HG03558 (cell line): ENCODE results near the gene LYZL2.
"Not testable (repeated sequence)": the region's sequence is repeated elsewhere in the genome, so short reads cannot be mapped to it uniquely, and the experiment has no call there.

Source experiments
- ATAC-seq: cut with Tn5 transposase; IDR thresholded peaks from one replicate; pipeline ENCODE4 v1.9.1; 2021; ENCODE audit warnings: moderate number of reproducible peaks; ENCODE audit not compliant: unreplicated experiment; ENCODE audit errors: extremely low read depth

The LYZL2 gene

DNA sequence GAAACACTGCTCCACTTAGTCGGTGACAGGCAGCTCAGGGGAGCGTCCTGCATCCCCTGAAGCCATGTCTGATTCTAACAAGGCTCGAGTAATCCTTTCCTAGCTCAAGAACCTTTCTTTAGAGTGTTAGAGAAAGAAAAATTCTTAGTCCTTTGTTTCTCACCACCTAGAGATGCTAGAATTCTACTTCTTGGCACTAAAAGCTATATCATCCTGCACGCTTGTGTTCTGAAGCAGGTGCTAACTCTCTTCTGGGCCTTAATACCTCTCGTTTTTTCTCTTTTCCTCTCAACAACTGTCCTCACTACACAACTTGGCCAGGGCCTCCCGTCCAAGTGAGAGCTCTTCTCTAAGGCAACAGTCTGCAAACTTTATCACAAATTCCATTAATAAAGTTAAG lies at the start of gene LYZL2:
Gene LYZL2, minus strand, starts transcription at position 101 of the 400 bp plus-strand sequence. CDS start 2,838 bp downstream, outside the sequence.
- no peak for ATAC-seq

DNA sequence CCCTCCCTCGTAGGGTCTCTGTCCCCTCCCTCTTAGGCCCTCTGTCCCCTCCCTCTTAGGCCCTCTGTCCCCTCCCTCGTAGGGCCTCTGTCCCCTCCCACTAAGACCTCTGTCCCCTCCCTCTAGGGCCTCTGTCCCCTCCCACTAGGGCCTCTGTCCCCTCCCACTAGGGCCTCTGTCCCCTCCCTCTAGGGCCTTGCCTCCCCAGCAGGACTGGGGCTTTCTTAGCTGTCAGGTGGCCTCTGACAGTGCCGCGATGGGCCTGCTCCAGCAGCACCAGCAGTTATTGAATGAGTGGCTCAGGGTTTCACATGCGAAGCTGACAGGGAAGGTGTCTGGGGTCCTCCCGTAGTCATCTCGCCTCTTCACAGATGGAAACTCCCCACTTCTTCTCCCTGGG lies 48.1 kb upstream of the LYZL2 start:
- not testable (repeated sequence) for ATAC-seq

DNA sequence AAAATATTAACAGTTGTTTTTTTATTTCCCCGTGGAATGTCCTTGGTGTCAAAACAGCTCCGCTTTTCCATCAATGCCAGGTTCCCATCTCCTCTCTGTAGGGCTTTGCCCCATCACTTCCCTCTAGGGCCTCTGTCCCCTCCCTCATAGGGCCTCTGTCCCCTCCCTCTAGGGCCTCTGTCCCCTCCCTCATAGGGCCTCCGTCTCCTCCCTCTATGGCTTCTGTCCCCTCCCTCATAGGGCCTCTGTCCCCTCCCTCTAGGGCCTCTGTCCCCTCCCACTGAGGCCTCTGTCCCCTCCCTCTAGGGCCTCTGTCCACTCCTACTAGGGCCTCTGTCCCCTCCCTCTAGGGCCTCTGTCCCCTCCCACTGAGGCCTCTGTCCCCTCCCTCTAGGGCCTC lies 47.6 kb upstream of the LYZL2 start:
- ATAC-seq: not testable (repeated sequence)

DNA sequence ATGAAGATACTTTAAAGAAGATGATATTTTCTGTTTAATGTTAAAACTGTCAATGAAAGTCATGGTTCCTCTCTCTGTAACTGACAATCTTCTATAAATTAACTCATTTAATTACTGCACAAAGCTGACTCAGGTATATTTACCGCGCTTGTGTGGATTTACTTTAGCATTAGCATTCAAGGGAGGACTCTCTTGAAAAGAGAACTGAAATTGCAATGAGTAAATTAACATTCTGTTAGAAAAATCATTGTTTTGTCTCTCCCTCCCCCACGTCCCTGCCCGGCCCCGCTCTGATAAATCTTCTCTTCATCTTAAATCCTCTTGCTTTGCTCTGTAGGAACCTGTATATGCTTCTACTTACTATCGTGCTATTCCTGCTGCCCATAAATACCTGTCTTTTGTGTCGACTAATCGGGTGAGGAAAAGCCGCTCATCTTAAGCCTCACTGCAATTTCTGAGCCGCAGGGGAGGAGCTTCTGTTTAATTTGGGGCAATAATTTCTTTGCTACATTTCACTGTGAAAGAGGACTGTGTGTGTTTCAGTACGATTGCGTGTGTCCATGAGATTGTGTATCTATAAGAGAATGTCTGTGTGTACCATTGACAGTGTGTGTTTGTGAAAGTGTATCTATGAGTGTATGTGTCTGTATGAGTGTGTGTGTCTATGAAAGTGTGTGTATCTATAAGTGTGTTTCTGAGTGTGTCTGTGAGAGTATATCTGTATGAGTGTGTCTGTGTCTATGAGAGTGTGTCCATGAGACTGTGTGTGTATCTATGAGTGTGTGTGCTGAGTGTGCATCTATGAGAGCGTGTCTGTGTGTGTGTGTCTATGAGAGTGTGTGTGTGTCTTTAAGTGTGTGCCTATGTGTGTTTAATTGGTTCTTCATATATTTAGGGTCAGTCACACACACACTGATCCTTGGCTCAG lies 46.5 kb upstream of the LYZL2 start:
- ATAC-seq: no peak

DNA sequence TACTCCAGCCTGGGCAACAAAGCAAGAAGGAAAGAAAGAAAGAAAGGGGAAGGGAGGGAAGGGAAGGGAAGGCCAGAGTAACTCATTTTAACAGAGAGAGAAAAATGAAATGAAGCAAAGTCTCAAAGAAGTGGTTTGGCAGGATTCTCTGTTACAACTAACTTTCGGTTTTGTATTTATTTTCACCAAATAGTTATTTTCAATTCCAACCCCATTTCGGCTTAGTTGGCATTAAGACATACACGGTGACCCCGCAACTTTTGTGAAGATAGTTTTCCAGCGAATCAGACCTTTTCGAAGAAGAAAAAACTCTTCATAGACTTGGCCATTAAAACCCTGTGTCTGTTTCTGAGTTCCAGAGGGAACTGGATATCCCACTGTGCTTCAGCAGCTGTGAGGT lies 45.2 kb upstream of the LYZL2 start:
- ATAC-seq: no peak

DNA sequence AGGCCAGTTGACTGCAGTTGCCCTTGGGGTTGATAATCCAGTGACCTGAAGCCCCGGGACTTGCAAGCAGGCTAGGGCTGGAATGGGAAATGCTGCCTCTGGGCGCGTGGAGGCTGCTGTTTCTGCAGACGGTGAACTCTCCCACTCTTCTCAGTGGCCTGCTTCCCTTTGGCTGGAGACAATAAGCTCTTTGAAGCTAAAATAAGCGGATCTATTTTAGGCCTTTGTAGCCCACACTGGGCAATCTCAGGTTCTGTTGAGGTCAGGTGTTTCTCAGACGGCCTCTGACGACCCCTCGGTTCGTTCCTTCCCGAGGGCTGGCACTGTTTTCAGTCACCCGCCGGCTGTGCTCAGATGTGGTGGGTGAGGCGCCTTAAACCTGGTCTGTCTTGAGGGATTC lies 43.7 kb upstream of the LYZL2 start:
- ATAC-seq: not testable (repeated sequence)

DNA sequence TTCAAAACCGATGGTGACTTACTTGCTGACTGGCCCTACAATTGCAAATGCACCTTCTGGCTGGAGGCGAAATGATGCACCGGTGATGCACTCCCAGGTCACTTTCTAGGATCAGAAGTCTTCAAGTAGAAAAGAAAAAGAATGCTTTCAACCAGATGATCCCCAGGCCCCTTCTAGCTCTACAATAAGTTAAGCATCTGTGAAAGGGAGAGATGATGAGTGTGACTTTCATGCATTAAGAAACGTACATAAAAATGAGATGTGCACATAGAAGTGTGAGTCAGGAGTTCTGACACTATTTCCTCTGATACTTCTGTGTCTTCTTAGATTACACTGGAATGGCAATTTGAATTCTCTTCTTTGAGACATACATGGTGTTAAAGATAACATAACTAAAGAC lies 42.8 kb upstream of the LYZL2 start:
- ATAC-seq: not testable (repeated sequence)

DNA sequence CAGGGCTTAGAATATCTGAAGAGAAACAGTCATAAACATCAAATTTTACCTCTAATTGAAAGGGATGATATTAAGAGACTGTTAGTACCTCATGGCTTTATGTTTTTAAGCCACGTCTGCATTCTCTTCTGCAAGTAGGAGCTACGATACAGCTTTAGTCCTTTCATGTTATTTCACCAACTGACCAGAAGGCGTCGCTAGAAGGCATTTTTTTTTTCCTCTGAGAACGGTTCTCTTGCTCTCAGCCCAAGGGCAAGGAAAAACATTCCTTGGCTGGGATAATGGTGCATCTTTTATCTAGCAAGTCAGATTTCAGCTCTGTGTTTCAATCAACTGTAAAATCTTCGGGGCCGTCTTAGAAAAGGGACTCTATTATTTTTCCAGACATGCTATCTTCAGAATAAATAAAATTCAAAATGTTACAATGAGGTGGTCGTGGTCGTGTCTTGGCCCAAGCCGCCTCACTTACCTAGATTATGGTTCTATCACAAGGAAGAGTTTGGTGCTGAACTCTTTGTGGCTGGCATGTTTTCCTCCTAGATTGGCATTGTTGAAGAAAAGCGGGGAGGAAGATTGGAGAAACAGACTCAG lies 41.6 kb upstream of the LYZL2 start:
- no peak for ATAC-seq

DNA sequence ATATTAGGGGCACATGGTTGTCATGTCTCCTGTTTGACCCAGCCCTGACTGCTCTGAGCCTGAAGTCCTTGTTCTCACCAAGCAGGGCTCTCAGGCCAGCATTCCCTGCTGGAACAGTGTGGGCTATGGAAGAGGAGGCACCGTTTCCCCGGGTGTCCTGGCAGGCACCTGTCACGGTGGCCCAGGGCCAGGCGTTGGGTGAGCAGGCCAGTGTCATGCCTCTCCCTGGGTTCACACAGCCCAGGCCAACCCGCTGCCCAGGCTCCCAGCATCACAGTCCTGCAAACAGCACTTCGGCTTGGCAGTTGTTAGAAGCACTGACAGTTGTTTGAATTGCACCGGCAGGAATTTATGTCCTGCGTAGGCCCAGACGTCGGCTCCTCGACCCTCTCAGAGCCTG lies 38.4 kb upstream of the LYZL2 start:
- not testable (repeated sequence) for ATAC-seq

DNA sequence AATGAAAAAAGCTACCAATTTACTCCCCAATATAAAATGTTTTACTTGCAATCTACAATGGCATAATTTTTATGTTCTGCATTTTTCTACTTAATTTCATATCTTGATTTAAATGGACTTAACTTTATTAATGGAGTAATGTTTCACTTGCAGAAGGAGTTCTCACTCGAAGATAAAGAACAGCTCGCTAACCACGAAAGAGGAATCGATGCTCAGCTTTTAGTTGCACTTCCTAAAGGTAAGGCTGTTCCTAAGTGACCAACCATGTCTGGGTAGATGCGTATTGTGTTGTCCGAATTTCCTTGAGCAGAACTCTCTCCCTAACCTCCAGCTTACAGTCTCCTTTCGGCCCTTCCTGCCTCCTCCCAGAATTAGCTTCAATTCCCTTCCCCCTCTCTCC lies 33.9 kb upstream of the LYZL2 start:
- not testable (repeated sequence) for ATAC-seq

DNA sequence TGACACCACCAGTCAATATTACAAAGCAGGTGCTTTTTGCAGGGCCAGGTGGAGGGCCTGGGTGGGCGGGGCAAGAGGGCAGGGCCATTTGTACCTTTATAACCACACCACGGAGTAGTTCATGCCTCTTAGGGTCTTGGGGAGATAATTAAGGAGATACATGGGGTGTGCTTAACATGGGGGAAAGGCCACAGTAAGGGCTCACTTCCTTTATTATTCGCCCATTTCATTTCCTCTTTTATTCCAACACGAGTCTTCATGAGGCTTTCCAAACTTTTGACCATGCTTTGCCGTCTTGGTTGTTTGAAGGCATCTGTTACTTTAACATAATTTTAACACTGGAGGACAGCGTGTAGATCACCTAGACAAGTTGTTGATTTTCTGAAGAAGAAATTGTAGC lies 33.3 kb upstream of the LYZL2 start:
- ATAC-seq: no peak

DNA sequence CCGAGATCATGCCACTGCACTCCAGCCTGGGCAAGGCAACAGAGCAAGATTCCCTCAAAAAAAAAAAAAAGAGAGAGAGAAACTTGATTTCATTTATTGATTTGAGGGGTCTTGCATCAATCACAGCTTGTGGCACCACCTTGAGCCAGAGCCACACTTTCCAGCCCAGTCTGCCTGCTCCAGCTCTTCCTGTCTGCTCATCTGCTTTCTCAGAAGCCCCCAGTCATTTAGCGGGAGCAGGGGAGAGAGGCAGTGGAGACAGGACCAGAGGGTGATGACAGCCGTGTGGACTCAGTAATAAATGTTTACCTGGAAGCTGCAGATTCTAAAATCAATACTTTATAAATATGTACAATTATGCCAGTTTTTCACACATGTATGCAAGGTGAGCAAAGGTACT lies 30.8 kb upstream of the LYZL2 start:
- ATAC-seq: not testable (repeated sequence)

DNA sequence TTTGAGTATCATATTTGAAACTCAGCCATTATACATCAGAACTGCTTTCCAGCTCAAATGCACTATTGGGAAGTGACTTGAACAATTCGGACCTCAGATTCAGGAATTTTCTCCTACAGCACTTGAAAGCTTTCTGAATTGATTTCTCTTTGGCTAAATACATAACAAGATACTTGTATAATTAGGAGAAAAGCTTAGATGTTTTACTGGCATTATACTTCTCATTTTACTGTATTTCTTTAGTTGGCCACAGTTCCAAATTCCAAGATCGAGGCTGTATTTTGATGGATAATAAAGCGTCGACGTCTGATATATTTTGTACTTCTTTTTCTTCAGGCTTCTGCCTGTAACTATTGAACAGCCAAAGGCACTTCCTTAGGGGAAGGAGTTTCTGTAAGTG lies 26.7 kb upstream of the LYZL2 start:
- no peak for ATAC-seq

DNA sequence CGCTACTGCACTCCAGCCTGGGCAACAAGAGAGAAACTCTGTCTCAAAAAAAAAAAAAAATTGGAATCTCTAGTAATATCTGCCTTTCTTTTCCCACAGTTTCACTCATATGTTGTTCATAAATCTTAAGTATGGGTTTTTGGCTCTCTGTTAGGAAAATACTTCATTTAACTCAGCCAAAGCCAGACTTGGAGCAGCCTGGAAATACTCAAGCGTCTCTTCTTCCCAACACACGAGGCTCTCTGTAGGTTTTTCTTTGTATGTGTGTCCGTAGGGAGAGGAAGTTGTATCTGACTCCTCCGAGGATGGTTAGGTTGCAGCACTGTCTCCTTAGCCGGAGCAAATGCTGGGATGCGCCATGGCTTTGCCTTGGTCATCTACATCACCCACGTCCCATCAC lies 25.4 kb upstream of the LYZL2 start:
- ATAC-seq: not testable (repeated sequence)

DNA sequence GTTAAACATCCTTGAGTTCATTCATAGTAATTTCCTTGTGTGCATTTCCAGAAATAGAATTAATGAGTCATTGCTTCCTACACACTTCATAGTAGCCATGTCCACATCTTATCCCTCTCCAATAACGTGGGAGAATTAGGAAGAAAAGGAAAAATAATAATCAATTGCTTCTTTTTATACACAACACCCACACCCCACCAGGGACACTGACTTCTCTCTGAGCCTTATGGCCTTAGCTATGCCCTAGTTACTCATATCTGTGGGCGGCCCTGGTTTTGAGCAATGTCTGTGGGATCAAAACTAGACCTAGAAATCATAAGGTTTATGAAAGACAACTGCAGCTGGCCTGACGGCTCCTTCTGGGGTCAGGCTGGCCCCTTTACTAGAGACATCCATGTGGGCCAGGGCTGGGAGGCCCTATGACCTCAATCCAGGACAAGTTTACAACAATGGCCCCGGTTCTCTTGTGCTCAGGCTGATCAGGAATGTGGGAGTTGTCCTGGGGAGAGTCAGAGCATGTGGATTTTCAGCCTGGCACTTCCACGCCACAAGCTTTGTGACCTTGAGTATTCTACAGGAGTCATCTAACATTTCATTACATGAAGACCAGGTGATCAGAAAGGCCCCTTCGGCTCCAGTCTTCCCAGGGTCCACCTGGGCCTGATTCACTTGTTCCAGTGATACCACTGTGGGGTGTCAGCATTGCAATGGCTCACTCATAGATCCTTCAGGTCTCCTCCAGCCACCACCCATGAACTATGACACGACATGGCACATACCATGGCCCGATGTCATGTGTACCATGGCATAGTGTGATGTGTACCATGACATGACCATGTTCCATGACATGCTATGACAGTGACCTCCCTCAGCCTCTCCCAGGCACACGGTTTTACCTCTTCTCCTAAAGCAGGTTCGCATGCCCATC lies 22.2 kb upstream of the LYZL2 start:
- ATAC-seq: not testable (repeated sequence)

DNA sequence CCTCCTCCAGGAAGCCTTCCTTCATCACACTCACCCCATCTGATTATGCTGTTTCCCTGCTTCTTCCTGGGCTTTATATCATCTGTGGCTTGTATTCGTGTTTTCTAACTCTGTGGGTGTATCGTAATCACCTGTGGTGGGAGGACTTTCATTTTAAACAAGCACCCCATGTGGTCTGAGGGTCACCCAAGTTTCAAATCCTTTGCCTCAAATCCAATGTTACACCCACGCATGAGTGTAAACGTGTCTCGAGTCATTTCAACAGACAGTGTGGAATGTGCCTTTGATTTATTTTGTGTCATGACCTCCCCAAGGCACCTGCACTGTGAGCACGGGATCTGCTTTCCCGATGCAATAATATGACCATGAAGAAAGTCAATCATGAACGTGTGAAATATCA lies 17.5 kb upstream of the LYZL2 start:
- ATAC-seq: no peak

DNA sequence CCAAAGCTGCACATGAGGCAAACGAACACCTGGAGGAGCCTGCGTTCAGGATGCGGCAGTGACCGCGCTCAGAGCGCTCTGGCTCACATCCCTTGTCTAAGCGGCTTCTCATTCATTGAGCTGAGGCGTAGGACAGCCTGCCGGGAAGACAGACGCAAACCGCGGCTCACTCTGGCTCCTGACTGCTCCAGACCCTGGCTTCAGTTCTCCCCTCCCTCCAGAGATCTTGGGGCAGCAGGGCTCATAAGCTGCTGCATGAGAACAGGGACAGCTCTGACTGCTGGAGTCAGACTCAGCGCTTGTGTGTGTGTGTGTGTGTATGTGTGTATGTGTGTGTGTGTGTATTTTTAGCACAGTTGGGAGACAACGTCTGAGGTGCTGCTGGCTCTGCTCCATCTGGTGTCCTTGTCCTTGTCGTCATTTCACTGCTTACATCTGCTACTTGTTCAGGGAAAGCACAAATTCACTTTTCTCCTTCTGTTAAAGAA lies 15.8 kb upstream of the LYZL2 start:
- ATAC-seq: no peak

DNA sequence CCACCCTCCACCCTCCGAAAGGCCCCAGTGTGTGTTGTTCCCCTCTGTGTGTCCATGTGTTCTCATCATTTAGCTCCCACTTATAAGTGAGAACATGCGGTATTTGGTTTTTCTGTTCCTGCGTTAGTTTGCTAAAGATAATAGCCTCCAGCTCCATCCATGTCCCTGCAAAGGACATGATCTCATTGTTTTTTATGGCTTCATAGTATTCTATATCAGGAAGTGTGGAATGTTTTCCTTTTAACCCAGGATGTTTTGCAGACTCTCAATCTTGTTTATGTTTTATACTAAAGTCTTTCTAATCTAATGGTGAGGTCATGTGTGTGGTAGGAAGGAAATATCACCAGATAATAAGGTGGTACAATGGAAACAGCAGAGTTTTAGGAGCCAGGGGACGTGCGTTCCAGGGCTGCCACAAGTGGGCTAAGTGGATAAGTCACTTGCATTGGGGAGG lies 14.9 kb upstream of the LYZL2 start:
- ATAC-seq: not testable (repeated sequence)

DNA sequence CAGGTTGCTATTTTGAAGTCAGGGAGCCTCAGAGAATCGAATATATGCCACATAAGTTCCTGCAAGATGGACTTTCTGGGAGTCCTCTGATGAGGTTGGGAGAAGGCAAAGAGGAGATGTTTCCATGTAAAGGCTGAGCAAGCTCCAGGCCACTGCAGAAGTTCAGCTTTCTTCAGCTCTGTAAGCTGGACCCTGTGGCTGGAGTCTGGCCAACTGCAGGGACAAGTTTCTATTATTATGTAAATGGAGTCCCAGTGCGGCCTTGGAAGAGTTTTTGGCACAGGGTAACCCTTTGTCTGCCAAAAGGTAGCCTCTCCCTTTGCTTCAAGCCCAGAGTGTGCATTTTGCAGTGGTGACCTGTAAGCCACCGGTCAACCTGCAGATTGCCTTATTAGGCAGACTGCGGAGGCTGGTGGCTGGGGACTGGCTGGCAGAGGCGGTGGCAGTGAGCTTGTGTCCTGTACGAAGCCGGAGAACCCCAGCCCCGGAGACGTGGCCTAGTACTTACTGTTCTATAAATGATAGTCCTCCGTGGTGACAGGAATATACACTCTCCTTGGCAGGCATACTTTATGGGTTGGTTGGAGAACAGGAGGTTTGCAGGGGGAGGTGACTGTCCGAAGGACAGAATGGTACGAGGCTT lies 14.1 kb upstream of the LYZL2 start:
- not testable (repeated sequence) for ATAC-seq

DNA sequence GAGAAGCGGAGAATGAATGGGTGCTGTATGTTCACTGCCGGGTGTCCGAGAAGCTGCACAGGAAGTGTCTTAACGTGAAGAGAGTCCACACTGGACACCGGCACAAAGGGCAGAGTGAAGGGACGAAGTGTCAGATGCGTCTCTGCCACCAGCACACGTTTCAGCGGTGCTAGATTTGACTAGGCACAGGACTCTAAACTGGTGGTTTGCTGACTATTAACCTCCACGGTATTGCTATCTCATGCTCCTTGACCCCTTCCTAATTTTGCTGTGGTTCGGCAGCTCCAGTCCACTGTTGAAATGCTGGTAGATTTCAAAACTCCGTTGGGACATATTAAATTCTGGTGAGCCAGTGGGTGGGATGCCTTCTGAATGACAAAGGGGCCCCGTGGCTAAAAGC lies 13.3 kb upstream of the LYZL2 start:
- ATAC-seq: not testable (repeated sequence)
